GM23338 (cell line): ENCODE data around the gene ZNF366. TPM values are rescaled to one million over a fixed set of nuclear protein-coding genes. Genes with fewer than 3 reads are reported as not detected.

Source experiments
- ATAC-seq: fragments of 200-7000 bp; cut with Tn5 transposase; 3 replicates; pipeline ENCODE4 v1.9.1; 2020
- DNase-seq: peaks from one replicate; pipeline ENCODE4 v3.0.0-alpha.2; 2015; ENCODE audit warnings: low spot score
- H2AFZ ChIP-seq: fragments of 200-600 bp; sonication (generic); 2 replicates; pipeline ENCODE4 v1.8.0; 2016; ENCODE audit warnings: antibody characterized with exemption, mild to moderate bottlenecking, moderate library complexity
- H3F3A ChIP-seq: fragments of 200-600 bp; sonication (generic); replicated peaks from 2 replicates; pipeline ENCODE4 v1.8.0; 2017; ENCODE audit warnings: antibody characterized with exemption, mixed run types, low read depth
- H3K27ac ChIP-seq: fragments of 200-600 bp; sonication (generic); 2 replicates; pipeline ENCODE4 v1.6.1; 2016; ENCODE audit warnings: low read depth
- H3K27me3 ChIP-seq: fragments of 200-600 bp; sonication (generic); 2 replicates; pipeline ENCODE4 v1.8.0; 2016; ENCODE audit warnings: mild to moderate bottlenecking, mixed run types, moderate library complexity; ENCODE audit not compliant: insufficient read depth
- H3K36me3 ChIP-seq: fragments of 200-600 bp; sonication (generic); 2 replicates; pipeline ENCODE4 v1.8.0; 2016; ENCODE audit warnings: mild to moderate bottlenecking; ENCODE audit not compliant: insufficient read depth
- H3K4me1 ChIP-seq: fragments of 200-600 bp; sonication (generic); 2 replicates; pipeline ENCODE4 v1.8.0; 2016; ENCODE audit warnings: mild to moderate bottlenecking, moderate library complexity; ENCODE audit not compliant: insufficient read depth
- H3K4me2 ChIP-seq: fragments of 200-600 bp; sonication (generic); 2 replicates; pipeline ENCODE4 v1.7.1; 2017; ENCODE audit warnings: mixed run types
- H3K4me3 ChIP-seq: fragments of 200-600 bp; sonication (generic); 2 replicates; pipeline ENCODE4 v1.6.1; 2016; ENCODE audit warnings: mixed run types
- H3K79me2 ChIP-seq: fragments of 200-600 bp; sonication (generic); replicated peaks from 2 replicates; pipeline ENCODE4 v1.8.0; 2017; ENCODE audit warnings: mild to moderate bottlenecking; ENCODE audit not compliant: insufficient read depth
- H3K9me2 ChIP-seq: fragments of 200-600 bp; sonication (generic); 2 replicates; pipeline ENCODE4 v1.8.0; 2017; ENCODE audit not compliant: insufficient read depth
- H4K20me1 ChIP-seq: fragments of 200-600 bp; sonication (generic); replicated peaks from 2 replicates; pipeline ENCODE4 v1.8.0; 2017; ENCODE audit warnings: mild to moderate bottlenecking; ENCODE audit not compliant: insufficient read depth
- H3K27ac Mint-ChIP-seq: 2 replicates; pipeline ENCODE4 v1.8.0; 2020; ENCODE audit warnings: inconsistent platforms, mild to moderate bottlenecking, moderate library complexity, mixed read lengths
- H3K27me3 Mint-ChIP-seq: 3 replicates; pipeline ENCODE4 v1.8.0; 2022; ENCODE audit warnings: low read depth, mild to moderate bottlenecking, moderate library complexity, mixed read lengths, inconsistent platforms; ENCODE audit not compliant: insufficient read depth, poor library complexity
- H3K36me3 Mint-ChIP-seq: 3 replicates; pipeline ENCODE4 v1.8.0; 2021; ENCODE audit warnings: low read depth, mild to moderate bottlenecking, inconsistent platforms, moderate library complexity, mixed read lengths
- H3K4me1 Mint-ChIP-seq: 3 replicates; pipeline ENCODE4 v1.8.0; 2020; ENCODE audit warnings: mild to moderate bottlenecking, inconsistent platforms, mixed read lengths
- H3K4me3 Mint-ChIP-seq: 3 replicates; pipeline ENCODE4 v1.8.0; 2021; ENCODE audit warnings: moderate library complexity, mild to moderate bottlenecking, inconsistent platforms, mixed read lengths
- H3K9me3 Mint-ChIP-seq: 3 replicates; pipeline ENCODE4 v1.8.0; 2020; ENCODE audit warnings: moderate library complexity, mild to moderate bottlenecking, inconsistent platforms, mixed read lengths
- CREB1 ChIP-seq: fragments of 250-450 bp; sonication (Bioruptor Pico); IDR thresholded peaks from 2 replicates; pipeline ENCODE4 v1.5.0; 2020; ENCODE audit warnings: low read depth, mild to moderate bottlenecking, moderate library complexity
- EZH2 ChIP-seq: fragments of 200-600 bp; sonication (generic); IDR thresholded peaks from one replicate; pipeline ENCODE4 v1.8.0; 2017; ENCODE audit warnings: antibody characterized with exemption, mild to moderate bottlenecking, low read depth; ENCODE audit not compliant: unreplicated experiment
- EZH2phosphoT487 ChIP-seq: fragments of 200-600 bp; sonication (generic); IDR thresholded peaks from one replicate; pipeline ENCODE4 v1.8.1; 2018; ENCODE audit warnings: antibody characterized with exemption; ENCODE audit not compliant: unreplicated experiment
- JUNB ChIP-seq: IDR thresholded peaks from one replicate; pipeline ENCODE4 v1.6.1; 2016; ENCODE audit warnings: antibody characterized with exemption; ENCODE audit not compliant: unreplicated experiment
- NANOG ChIP-seq: IDR thresholded peaks from 2 replicates; pipeline ENCODE4 v1.6.1; 2016; ENCODE audit warnings: antibody characterized with exemption, borderline replicate concordance
- polyA plus RNA-seq: library from polyadenylated mRNA; unstranded; fragments of >200 nt; fragmentation: Nextera tagmentation; extraction: Ambion mirVana; gene quantifications from 2 replicates; pipeline ENCODE4 v1.2.1, GENCODE V29; 2016
- total RNA-seq: library from RNA; depleted of rRNA; stranded (reverse); fragments of >200 nt; shearing (Covaris generic); gene quantifications from 2 replicates; pipeline ENCODE4 v1.2.3, GENCODE V29; 2014
- TF ChIP-seq, protein P1 (sequence below), 2 experiments: fragments of 200-600 bp in 1 of 2; sonication (generic) in 1 of 2; conservative IDR thresholded peaks; 2 replicates each; pipeline versions ENCODE4 v1.5.1 to v1.6.1; 2016 to 2017; ENCODE audit warnings: antibody characterized with exemption in 2 of 2, low read depth in 2 of 2, mild to moderate bottlenecking in 2 of 2, moderate library complexity in 1 of 2
- TF ChIP-seq, protein P2 (sequence below): IDR thresholded peaks from one replicate; pipeline ENCODE4 v1.6.1; 2018; ENCODE audit warnings: antibody characterized with exemption; ENCODE audit not compliant: unreplicated experiment
- TF ChIP-seq, protein P3 (sequence below): IDR thresholded peaks from 2 replicates; pipeline ENCODE4 v1.6.1; 2016; ENCODE audit warnings: antibody characterized with exemption
- TF ChIP-seq, protein P4 (sequence below): fragments of 250-450 bp; sonication (Bioruptor Pico); IDR thresholded peaks from 2 replicates; pipeline ENCODE4 v1.5.0; 2020; ENCODE audit warnings: mild to moderate bottlenecking, moderate library complexity

Gene ZNF366
- total and polyA plus RNA-seq, 2 experiments from 2014 or later: not detected

DNA sequence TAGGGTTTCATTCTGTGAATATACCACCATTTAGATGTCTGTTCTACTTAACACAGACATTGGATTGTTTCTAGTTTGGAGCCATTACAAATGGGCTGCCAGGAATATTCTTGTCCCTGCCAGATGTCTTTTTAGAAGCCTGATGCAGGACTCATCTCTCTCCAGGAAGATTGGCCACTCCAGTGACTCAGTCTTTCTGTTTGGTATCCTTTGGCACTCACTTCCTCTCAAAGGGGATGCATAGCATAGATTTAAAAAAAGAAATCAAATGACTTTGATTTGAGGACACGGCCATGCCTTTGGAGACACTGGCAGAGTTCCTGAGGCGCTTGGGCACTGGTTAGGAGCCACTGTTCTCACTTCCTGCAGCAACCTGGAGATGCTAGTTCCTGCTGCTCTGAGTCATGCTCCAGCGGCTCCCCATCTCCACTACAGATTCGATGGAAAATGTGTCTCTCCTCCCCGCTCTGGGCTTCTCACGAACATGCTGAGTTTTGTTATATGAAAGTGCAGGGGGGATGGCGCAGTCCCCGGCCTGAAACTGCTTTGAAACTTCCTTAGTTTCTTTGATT, 3.5 kb upstream of the ZNF366 start:
- H3K9me3 Mint-ChIP-seq: no peaks in the 10 kb centered on the region
- peaks cover 2% of the 10 kb centered on the region for H3K27me3 Mint-ChIP-seq
- no peaks in the 10 kb centered on the region for H4K20me1 ChIP-seq
- no peak overlapping the region for H3K27ac Mint-ChIP-seq
- H3K36me3 Mint-ChIP-seq: no peaks in the 10 kb centered on the region
- peak overlapping the region; percentile 85 for H2AFZ ChIP-seq
- no peak for TF ChIP-seq NANOG
- TF ChIP-seq, protein P1, sequence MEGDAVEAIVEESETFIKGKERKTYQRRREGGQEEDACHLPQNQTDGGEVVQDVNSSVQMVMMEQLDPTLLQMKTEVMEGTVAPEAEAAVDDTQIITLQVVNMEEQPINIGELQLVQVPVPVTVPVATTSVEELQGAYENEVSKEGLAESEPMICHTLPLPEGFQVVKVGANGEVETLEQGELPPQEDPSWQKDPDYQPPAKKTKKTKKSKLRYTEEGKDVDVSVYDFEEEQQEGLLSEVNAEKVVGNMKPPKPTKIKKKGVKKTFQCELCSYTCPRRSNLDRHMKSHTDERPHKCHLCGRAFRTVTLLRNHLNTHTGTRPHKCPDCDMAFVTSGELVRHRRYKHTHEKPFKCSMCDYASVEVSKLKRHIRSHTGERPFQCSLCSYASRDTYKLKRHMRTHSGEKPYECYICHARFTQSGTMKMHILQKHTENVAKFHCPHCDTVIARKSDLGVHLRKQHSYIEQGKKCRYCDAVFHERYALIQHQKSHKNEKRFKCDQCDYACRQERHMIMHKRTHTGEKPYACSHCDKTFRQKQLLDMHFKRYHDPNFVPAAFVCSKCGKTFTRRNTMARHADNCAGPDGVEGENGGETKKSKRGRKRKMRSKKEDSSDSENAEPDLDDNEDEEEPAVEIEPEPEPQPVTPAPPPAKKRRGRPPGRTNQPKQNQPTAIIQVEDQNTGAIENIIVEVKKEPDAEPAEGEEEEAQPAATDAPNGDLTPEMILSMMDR (conservative IDR thresholded peaks at IDR 0.05; ENCODE audit: low read depth in 2 of 2): no peak
- TF ChIP-seq CREB1 (CRISPR knock-in tag): no peak
- TF ChIP-seq JUNB: no peak
- TF ChIP-seq EZH2: no peak
- TF ChIP-seq EZH2phosphoT487: no peak
- TF ChIP-seq, protein P2, sequence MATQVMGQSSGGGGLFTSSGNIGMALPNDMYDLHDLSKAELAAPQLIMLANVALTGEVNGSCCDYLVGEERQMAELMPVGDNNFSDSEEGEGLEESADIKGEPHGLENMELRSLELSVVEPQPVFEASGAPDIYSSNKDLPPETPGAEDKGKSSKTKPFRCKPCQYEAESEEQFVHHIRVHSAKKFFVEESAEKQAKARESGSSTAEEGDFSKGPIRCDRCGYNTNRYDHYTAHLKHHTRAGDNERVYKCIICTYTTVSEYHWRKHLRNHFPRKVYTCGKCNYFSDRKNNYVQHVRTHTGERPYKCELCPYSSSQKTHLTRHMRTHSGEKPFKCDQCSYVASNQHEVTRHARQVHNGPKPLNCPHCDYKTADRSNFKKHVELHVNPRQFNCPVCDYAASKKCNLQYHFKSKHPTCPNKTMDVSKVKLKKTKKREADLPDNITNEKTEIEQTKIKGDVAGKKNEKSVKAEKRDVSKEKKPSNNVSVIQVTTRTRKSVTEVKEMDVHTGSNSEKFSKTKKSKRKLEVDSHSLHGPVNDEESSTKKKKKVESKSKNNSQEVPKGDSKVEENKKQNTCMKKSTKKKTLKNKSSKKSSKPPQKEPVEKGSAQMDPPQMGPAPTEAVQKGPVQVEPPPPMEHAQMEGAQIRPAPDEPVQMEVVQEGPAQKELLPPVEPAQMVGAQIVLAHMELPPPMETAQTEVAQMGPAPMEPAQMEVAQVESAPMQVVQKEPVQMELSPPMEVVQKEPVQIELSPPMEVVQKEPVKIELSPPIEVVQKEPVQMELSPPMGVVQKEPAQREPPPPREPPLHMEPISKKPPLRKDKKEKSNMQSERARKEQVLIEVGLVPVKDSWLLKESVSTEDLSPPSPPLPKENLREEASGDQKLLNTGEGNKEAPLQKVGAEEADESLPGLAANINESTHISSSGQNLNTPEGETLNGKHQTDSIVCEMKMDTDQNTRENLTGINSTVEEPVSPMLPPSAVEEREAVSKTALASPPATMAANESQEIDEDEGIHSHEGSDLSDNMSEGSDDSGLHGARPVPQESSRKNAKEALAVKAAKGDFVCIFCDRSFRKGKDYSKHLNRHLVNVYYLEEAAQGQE: no peak
- H3K4me1 Mint-ChIP-seq: peaks cover 27% of the 10 kb centered on the region
- H3K79me2 ChIP-seq: no peaks in the 10 kb centered on the region
- DNase-seq (no peak), ATAC-seq (no peak)
- no peaks in the 10 kb centered on the region for H3K36me3 ChIP-seq
- no peak overlapping the region for H3K4me2 ChIP-seq
- peaks cover 22% of the 10 kb centered on the region for H3K9me2 ChIP-seq
- no peak overlapping the region for H3K4me3 Mint-ChIP-seq
- H3K27ac ChIP-seq: no peak overlapping the region
- peaks cover 21% of the 10 kb centered on the region for H3K4me1 ChIP-seq
- no peak overlapping the region for H3K4me3 ChIP-seq
- no peaks in the 10 kb centered on the region for H3F3A ChIP-seq
- H3K27me3 ChIP-seq: no peaks in the 10 kb centered on the region

DNA sequence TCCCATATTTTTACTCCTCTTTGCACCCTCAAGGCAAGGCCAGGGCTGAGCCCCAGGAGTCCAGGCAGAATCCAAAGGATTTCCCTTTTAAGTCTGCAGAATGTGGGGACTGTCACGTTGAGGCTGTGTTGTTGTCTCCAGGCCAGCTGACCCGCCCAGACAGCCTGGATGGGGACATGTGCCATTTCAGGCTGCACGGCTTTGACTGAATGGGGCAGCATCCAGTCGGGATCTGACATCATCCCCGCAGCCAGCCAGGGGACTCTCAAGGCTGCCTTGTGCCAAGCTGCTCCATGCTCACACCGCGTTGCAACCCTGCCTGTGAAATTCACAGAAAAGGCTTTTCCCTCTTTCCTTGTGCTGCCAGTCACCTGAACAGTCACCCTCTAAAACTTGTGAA, 2.2 kb upstream of the ZNF366 start:
- Histone ChIP-seq H3K27me3 (no peaks in the 10 kb centered on the region), H3K27ac (no peak overlapping the region), H3K4me2 (no peak overlapping the region), H3K9me2 (peaks cover 18% of the 10 kb centered on the region), H3F3A (no peaks in the 10 kb centered on the region), H4K20me1 (no peaks in the 10 kb centered on the region), H3K79me2 (no peaks in the 10 kb centered on the region), H3K36me3 (no peaks in the 10 kb centered on the region), H3K4me3 (no peak overlapping the region), H2AFZ (peak overlapping the region; percentile 85), H3K4me1 (peaks cover 33% of the 10 kb centered on the region)
- Mint-ChIP-seq H3K27me3 (peaks cover 2% of the 10 kb centered on the region), H3K36me3 (no peaks in the 10 kb centered on the region), H3K4me1 (peaks cover 36% of the 10 kb centered on the region), H3K9me3 (no peaks in the 10 kb centered on the region), H3K27ac (no peak overlapping the region), H3K4me3 (no peak overlapping the region)
- ATAC-seq (no peak), DNase-seq (no peak)
- TF ChIP-seq, protein P3, sequence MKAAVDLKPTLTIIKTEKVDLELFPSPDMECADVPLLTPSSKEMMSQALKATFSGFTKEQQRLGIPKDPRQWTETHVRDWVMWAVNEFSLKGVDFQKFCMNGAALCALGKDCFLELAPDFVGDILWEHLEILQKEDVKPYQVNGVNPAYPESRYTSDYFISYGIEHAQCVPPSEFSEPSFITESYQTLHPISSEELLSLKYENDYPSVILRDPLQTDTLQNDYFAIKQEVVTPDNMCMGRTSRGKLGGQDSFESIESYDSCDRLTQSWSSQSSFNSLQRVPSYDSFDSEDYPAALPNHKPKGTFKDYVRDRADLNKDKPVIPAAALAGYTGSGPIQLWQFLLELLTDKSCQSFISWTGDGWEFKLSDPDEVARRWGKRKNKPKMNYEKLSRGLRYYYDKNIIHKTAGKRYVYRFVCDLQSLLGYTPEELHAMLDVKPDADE: no peak
- TF ChIP-seq JUNB (no peak), CREB1 (CRISPR knock-in tag) (no peak)
- TF ChIP-seq, protein P4, sequence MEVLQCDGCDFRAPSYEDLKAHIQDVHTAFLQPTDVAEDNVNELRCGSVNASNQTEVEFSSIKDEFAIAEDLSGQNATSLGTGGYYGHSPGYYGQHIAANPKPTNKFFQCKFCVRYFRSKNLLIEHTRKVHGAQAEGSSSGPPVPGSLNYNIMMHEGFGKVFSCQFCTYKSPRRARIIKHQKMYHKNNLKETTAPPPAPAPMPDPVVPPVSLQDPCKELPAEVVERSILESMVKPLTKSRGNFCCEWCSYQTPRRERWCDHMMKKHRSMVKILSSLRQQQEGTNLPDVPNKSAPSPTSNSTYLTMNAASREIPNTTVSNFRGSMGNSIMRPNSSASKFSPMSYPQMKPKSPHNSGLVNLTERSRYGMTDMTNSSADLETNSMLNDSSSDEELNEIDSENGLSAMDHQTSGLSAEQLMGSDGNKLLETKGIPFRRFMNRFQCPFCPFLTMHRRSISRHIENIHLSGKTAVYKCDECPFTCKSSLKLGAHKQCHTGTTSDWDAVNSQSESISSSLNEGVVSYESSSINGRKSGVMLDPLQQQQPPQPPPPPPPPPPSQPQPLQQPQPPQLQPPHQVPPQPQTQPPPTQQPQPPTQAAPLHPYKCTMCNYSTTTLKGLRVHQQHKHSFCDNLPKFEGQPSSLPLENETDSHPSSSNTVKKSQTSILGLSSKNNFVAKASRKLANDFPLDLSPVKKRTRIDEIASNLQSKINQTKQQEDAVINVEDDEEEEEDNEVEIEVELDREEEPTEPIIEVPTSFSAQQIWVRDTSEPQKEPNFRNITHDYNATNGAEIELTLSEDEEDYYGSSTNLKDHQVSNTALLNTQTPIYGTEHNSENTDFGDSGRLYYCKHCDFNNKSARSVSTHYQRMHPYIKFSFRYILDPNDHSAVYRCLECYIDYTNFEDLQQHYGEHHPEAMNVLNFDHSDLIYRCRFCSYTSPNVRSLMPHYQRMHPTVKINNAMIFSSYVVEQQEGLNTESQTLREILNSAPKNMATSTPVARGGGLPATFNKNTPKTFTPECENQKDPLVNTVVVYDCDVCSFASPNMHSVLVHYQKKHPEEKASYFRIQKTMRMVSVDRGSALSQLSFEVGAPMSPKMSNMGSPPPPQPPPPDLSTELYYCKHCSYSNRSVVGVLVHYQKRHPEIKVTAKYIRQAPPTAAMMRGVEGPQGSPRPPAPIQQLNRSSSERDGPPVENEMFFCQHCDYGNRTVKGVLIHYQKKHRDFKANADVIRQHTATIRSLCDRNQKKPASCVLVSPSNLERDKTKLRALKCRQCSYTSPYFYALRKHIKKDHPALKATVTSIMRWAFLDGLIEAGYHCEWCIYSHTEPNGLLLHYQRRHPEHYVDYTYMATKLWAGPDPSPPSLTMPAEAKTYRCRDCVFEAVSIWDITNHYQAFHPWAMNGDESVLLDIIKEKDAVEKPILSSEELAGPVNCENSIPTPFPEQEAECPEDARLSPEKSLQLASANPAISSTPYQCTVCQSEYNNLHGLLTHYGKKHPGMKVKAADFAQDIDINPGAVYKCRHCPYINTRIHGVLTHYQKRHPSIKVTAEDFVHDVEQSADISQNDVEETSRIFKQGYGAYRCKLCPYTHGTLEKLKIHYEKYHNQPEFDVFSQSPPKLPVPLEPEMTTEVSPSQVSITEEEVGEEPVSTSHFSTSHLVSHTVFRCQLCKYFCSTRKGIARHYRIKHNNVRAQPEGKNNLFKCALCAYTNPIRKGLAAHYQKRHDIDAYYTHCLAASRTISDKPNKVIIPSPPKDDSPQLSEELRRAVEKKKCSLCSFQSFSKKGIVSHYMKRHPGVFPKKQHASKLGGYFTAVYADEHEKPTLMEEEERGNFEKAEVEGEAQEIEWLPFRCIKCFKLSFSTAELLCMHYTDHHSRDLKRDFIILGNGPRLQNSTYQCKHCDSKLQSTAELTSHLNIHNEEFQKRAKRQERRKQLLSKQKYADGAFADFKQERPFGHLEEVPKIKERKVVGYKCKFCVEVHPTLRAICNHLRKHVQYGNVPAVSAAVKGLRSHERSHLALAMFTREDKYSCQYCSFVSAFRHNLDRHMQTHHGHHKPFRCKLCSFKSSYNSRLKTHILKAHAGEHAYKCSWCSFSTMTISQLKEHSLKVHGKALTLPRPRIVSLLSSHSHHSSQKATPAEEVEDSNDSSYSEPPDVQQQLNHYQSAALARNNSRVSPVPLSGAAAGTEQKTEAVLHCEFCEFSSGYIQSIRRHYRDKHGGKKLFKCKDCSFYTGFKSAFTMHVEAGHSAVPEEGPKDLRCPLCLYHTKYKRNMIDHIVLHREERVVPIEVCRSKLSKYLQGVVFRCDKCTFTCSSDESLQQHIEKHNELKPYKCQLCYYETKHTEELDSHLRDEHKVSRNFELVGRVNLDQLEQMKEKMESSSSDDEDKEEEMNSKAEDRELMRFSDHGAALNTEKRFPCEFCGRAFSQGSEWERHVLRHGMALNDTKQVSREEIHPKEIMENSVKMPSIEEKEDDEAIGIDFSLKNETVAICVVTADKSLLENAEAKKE (CRISPR knock-in tag): no peak
